HCT116 (cell line): ENCODE results near the gene RIMBP2. TPM values are rescaled to one million over a fixed set of nuclear protein-coding genes. Genes with fewer than 3 reads are reported as not detected.

Experiments used
- ATAC-seq: fragments of 200-7000 bp; cut with Tn5 transposase; 2 replicates; pipeline ENCODE4 v1.9.1; 2020; ENCODE audit warnings: mild to moderate bottlenecking, moderate library complexity
- BruUV-seq: library from RNA; stranded (reverse); fragments of 400-500 nt; replicated peaks from 2 replicates; lab custom pipeline; 2021; lab: Mats Ljungman, UMichigan
- CTCF ChIA-PET: fragments of 300-600 bp; sonication (Branson Sonifier 250); formaldehyde crosslinking; loops from one replicate; lab custom pipeline; 2021; ENCODE audit warnings: antibody characterized with exemption; lab: Charles Lee
- POLR2A ChIA-PET: fragments of 300-600, 350-600 bp; sonication (Branson Sonifier 250); formaldehyde crosslinking; loops from one replicate; lab custom pipeline; 2021; ENCODE audit warnings: antibody characterized with exemption; lab: Charles Lee
- RAD21 ChIA-PET, 2 experiments: fragments of 300-600 bp; sonication (Branson Sonifier 250); formaldehyde crosslinking; loops; one replicate each; lab custom pipeline; 2023; ENCODE audit warnings: low total read pairs in 2 of 2; ENCODE audit not compliant: uncharacterized antibody in 2 of 2, unreplicated experiment in 2 of 2, low non-redundant PET in 1 of 2; lab: Charles Lee
- DNase-seq: peaks from one replicate; pipeline ENCODE4 v3.0.0-alpha.2; 2010; ENCODE audit warnings: low read depth, low spot score
- H2AFZ ChIP-seq: fragments of 200-600 bp; shearing (Covaris generic), sonication (generic); 2 replicates; pipeline ENCODE4 v1.6.1; 2017; ENCODE audit warnings: low read depth, mixed run types, mixed read lengths, antibody characterized with exemption, low read length; ENCODE audit not compliant: poor library complexity, severe bottlenecking
- H3K27ac ChIP-seq: 2 replicates; pipeline ENCODE4 v1.5.1; 2012; ENCODE audit warnings: low read depth, low read length
- H3K27me3 ChIP-seq: fragments of 200-600 bp; sonication (generic); 2 replicates; pipeline ENCODE4 v1.6.1; 2016; ENCODE audit warnings: mixed run types, low read length, mixed read lengths; ENCODE audit not compliant: insufficient read depth
- H3K36me3 ChIP-seq, 2 experiments: fragments of 200-500 bp in 1 of 2; fragments of 200-600 bp in 1 of 2; sonication (Bioruptor generic) in 1 of 2; sonication (generic) in 1 of 2; 2 replicates each; pipeline versions ENCODE4 v1.5.1 to v1.6.1; 2014 to 2016; ENCODE audit warnings: low read length in 2 of 2, inconsistent platforms in 1 of 2, mixed read lengths in 1 of 2, mixed run types in 1 of 2; ENCODE audit not compliant: insufficient read depth in 2 of 2, control insufficient read depth in 1 of 2
- H3K4me1 ChIP-seq, 2 experiments: fragments of 200-600 bp in 1 of 2; sonication (generic) in 1 of 2; 2 replicates each; pipeline versions ENCODE4 v1.5.1 to v1.6.1; 2012 to 2017; ENCODE audit warnings: low read length in 2 of 2, inconsistent platforms in 1 of 2, mild to moderate bottlenecking in 1 of 2, mixed read lengths in 1 of 2, mixed run types in 1 of 2, moderate library complexity in 1 of 2; ENCODE audit not compliant: insufficient read depth in 2 of 2, control insufficient read depth in 1 of 2
- H3K4me2 ChIP-seq: fragments of 200-600 bp; sonication (generic); 2 replicates; pipeline ENCODE4 v1.6.1; 2017; ENCODE audit warnings: mixed run types, low read length, mixed read lengths
- H3K4me3 ChIP-seq, 2 experiments: fragments of 200-600 bp in 1 of 2; sonication (generic) in 1 of 2; replicated peaks in 1 of 2; 2 replicates each; pipeline ENCODE4 v1.5.1; 2011 to 2016; ENCODE audit warnings: low read length in 2 of 2, control low read depth in 1 of 2, low read depth in 1 of 2, mild to moderate bottlenecking in 1 of 2, mixed read lengths in 1 of 2, mixed run types in 1 of 2
- H3K79me2 ChIP-seq: fragments of 200-600 bp; sonication (generic); 2 replicates; pipeline ENCODE4 v1.6.1; 2017; ENCODE audit warnings: mild to moderate bottlenecking, mixed run types, low read length, moderate library complexity, mixed read lengths; ENCODE audit not compliant: insufficient read depth
- H3K9ac ChIP-seq: fragments of 200-600 bp; sonication (generic); 2 replicates; pipeline ENCODE4 v1.6.1; 2016; ENCODE audit warnings: low read length, mixed read lengths
- H3K9me2 ChIP-seq: fragments of 200-600 bp; sonication (generic), shearing (Covaris generic); 2 replicates; pipeline ENCODE4 v1.6.1; 2017; ENCODE audit warnings: mixed run types, mild to moderate bottlenecking, moderate library complexity; ENCODE audit not compliant: insufficient read depth
- H3K9me3 ChIP-seq, 2 experiments: fragments of 200-500 bp in 1 of 2; fragments of 200-600 bp in 1 of 2; sonication (Bioruptor generic) in 1 of 2; sonication (generic) in 1 of 2; 2 replicates each; pipeline ENCODE4 v1.6.1; 2014 to 2017; ENCODE audit warnings: low read length in 2 of 2, mixed read lengths in 2 of 2, inconsistent platforms in 1 of 2, low read depth in 1 of 2, mild to moderate bottlenecking in 1 of 2, mixed run types in 1 of 2, moderate library complexity in 1 of 2; ENCODE audit not compliant: control insufficient read depth in 1 of 2, insufficient read depth in 1 of 2
- H4K20me1 ChIP-seq: fragments of 200-600 bp; sonication (generic), shearing (Covaris generic); 2 replicates; pipeline ENCODE4 v1.6.1; 2017; ENCODE audit warnings: mixed run types, mild to moderate bottlenecking, moderate library complexity; ENCODE audit not compliant: insufficient read depth
- ATF3 ChIP-seq: IDR thresholded peaks from 2 replicates; pipeline ENCODE4 v1.6.1; 2012
- CEBPB ChIP-seq: IDR thresholded peaks from 2 replicates; pipeline ENCODE4 v1.6.1; 2012; ENCODE audit warnings: low read depth
- CTCF ChIP-seq, 3 experiments: fragments of 200-600 bp in 1 of 3; sonication (generic) in 1 of 3; IDR thresholded peaks in 2 of 3; conservative IDR thresholded peaks in 1 of 3; 2 replicates each; pipeline ENCODE4 v1.5.1; 2012 to 2017; ENCODE audit warnings: low read depth in 2 of 3, low read length in 2 of 3, antibody characterized with exemption in 1 of 3, borderline replicate concordance in 1 of 3, control low read depth in 1 of 3, mild to moderate bottlenecking in 1 of 3, mixed read lengths in 1 of 3, mixed run types in 1 of 3, moderate library complexity in 1 of 3; ENCODE audit not compliant: insufficient read depth in 1 of 3
- ELF1 ChIP-seq: IDR thresholded peaks from 2 replicates; pipeline ENCODE4 v1.6.1; 2012; ENCODE audit warnings: low read depth, borderline replicate concordance
- EZH2phosphoT487 ChIP-seq: fragments of 200-600 bp; IDR thresholded peaks from 2 replicates; pipeline ENCODE4 v1.6.1; 2018; ENCODE audit warnings: antibody characterized with exemption, borderline replicate concordance
- FOSL1 ChIP-seq: IDR thresholded peaks from 2 replicates; pipeline ENCODE4 v1.6.1; 2012; ENCODE audit warnings: low read depth
- MAX ChIP-seq: IDR thresholded peaks from 2 replicates; pipeline ENCODE4 v1.6.1; 2012
- POLR2A ChIP-seq: IDR thresholded peaks from 2 replicates; pipeline ENCODE4 v1.7.0; 2011; ENCODE audit warnings: borderline replicate concordance; ENCODE audit not compliant: insufficient read depth, insufficient read length; ENCODE audit errors: extremely low read depth
- RAD21 ChIP-seq: IDR thresholded peaks from 2 replicates; pipeline ENCODE4 v1.6.1; 2012; ENCODE audit warnings: low read depth, mild to moderate bottlenecking
- REST ChIP-seq: IDR thresholded peaks from 2 replicates; pipeline ENCODE4 v1.6.1; 2012; ENCODE audit warnings: low read depth
- SIN3A ChIP-seq: IDR thresholded peaks from 2 replicates; pipeline ENCODE4 v1.6.1; 2012; ENCODE audit warnings: low read depth
- SRF ChIP-seq: IDR thresholded peaks from 2 replicates; pipeline ENCODE4 v1.6.1; 2012; ENCODE audit warnings: low read depth
- TCF7L2 ChIP-seq: IDR thresholded peaks from 2 replicates; pipeline ENCODE4 v1.7.0; 2011; ENCODE audit warnings: borderline replicate concordance, inconsistent platforms; ENCODE audit not compliant: insufficient read depth, insufficient read length; ENCODE audit errors: extremely low read depth
- YY1 ChIP-seq: IDR thresholded peaks from 2 replicates; pipeline ENCODE4 v1.6.1; 2011; ENCODE audit warnings: low read length, low read depth, moderate library complexity, mild to moderate bottlenecking; ENCODE audit not compliant: insufficient replicate concordance; ENCODE audit errors: extremely low read depth
- ZBTB33 ChIP-seq: IDR thresholded peaks from 2 replicates; pipeline ENCODE4 v1.6.1; 2011; ENCODE audit warnings: mild to moderate bottlenecking, low read length, moderate library complexity; ENCODE audit not compliant: insufficient replicate concordance; ENCODE audit errors: extremely low read depth
- ZFX ChIP-seq: fragments of 450-650 bp; IDR thresholded peaks from 2 replicates; pipeline ENCODE4 v1.6.1; 2017
- ZNF274 ChIP-seq: fragments of 200-500 bp; sonication (Bioruptor generic); IDR thresholded peaks from 2 replicates; pipeline ENCODE4 v1.6.1; 2014; ENCODE audit warnings: mild to moderate bottlenecking, low read depth, low read length, inconsistent platforms
- intact Hi-C: fragments of 100-400 bp; cut with micrococcal nuclease; formaldehyde crosslinking; loops from 2 replicates; pipeline ENCODE4 v1.10.0; 2022
- total RNA-seq: library from RNA; stranded (reverse); gene quantifications from one replicate; pipeline ENCODE4 v1.2.1, GENCODE V29; 2021; ENCODE audit not compliant: unreplicated experiment

RIMBP2 gene
- total RNA-seq, 1 experiment from 2014 or later: not detected

- DNase-seq: no peak
Measured at GRCh38 chr12:130458341-130458740, 257.8 kb downstream of the RIMBP2 start.

More at GRCh38 chr12:130458341-130458740, 257.8 kb downstream of the RIMBP2 start:
- intact Hi-C loops: no loop called here
- Histone ChIP-seq H3K9me3 (no peaks in the 10 kb centered on the region), H3K36me3 (no peaks in the 10 kb centered on the region), H3K4me1 (no peaks in the 10 kb centered on the region), H3K27me3 (no peaks in the 10 kb centered on the region), H3K9ac (no peak overlapping the region), H3K9me2 (no peaks in the 10 kb centered on the region), H3K27ac (no peak overlapping the region), H2AFZ (no peak overlapping the region), H4K20me1 (no peaks in the 10 kb centered on the region), H3K4me3 (no peak overlapping the region), H3K79me2 (no peaks in the 10 kb centered on the region), H3K4me2 (no peak overlapping the region)
- RAD21 ChIA-PET: no interaction called here
- CTCF ChIA-PET: no interaction called here
- TF ChIP-seq FOSL1 (no peak), ATF3 (no peak), EZH2phosphoT487 (no peak), ZFX (no peak), REST (no peak), ELF1 (no peak), SIN3A (no peak), CEBPB (no peak), ZBTB33 (no peak), POLR2A (no peak), SRF (no peak), CTCF (IDR thresholded peaks at IDR 0.05 in 2 of 3, conservative IDR thresholded peaks at IDR 0.05 in 1 of 3; ENCODE audit: borderline replicate concordance in 1 of 3, insufficient read depth in 1 of 3, low read depth in 2 of 3, low read length in 2 of 3) (no peak), RAD21 (no peak), YY1 (no peak), ZNF274 (no peak), TCF7L2 (no peak), MAX (no peak)
- BruUV-seq: no TSS peak
- no peak for ATAC-seq
- POLR2A ChIA-PET: no interaction called here
